OCI-LY7 (cell line): ENCODE measurements around the gene PRKCA. TPM values are rescaled to one million over a fixed set of nuclear protein-coding genes. Genes with fewer than 3 reads are reported as not detected.

Experiments used
- BruUV-seq: library from RNA; stranded (reverse); fragments of 400-500 nt; replicated peaks from 2 replicates; lab custom pipeline; 2021; lab: Mats Ljungman, UMichigan
- CTCF ChIA-PET: fragments of 300-600 bp; sonication (Branson Sonifier 250); formaldehyde crosslinking; loops from one replicate; lab custom pipeline; 2022; ENCODE audit warnings: antibody characterized with exemption; ENCODE audit not compliant: unreplicated experiment; lab: Charles Lee
- POLR2A ChIA-PET: fragments of 300-600 bp; sonication (Branson Sonifier 250); formaldehyde crosslinking; loops from one replicate; lab custom pipeline; 2022; ENCODE audit warnings: antibody characterized with exemption; lab: Charles Lee
- DNase-seq: peaks from one replicate; pipeline ENCODE4 v3.0.0-alpha.2; 2015; ENCODE audit warnings: low spot score
- H2AFZ ChIP-seq: fragments of 200-600 bp; sonication (generic), shearing (Covaris generic); 2 replicates; pipeline ENCODE4 v1.6.1; 2014; ENCODE audit warnings: mild to moderate bottlenecking, antibody characterized with exemption, low read length, moderate library complexity
- H3K27ac ChIP-seq: fragments of 200-600 bp; sonication (generic); 2 replicates; pipeline ENCODE4 v1.5.1; 2014; ENCODE audit warnings: mixed run types, low read depth, mild to moderate bottlenecking, moderate library complexity, low read length, inconsistent platforms; ENCODE audit not compliant: poor library complexity, severe bottlenecking
- H3K36me3 ChIP-seq: fragments of 200-600 bp; sonication (generic); 2 replicates; pipeline ENCODE4 v1.6.1; 2014; ENCODE audit warnings: mild to moderate bottlenecking, antibody characterized with exemption, low read length, moderate library complexity, mixed read lengths; ENCODE audit not compliant: insufficient read depth
- H3K4me1 ChIP-seq: fragments of 200-600 bp; sonication (generic); 2 replicates; pipeline ENCODE4 v1.5.1; 2014; ENCODE audit warnings: mild to moderate bottlenecking, low read length; ENCODE audit not compliant: insufficient read depth, poor library complexity, severe bottlenecking
- H3K4me2 ChIP-seq: fragments of 200-600 bp; sonication (generic); 2 replicates; pipeline ENCODE4 v1.6.1; 2014; ENCODE audit warnings: mild to moderate bottlenecking, low read length
- H3K4me3 ChIP-seq: fragments of 200-600 bp; sonication (generic); 2 replicates; pipeline ENCODE4 v1.5.1; 2014; ENCODE audit warnings: mild to moderate bottlenecking, low read depth, low read length; ENCODE audit not compliant: poor library complexity, severe bottlenecking
- H3K79me2 ChIP-seq: fragments of 200-600 bp; sonication (generic); 2 replicates; pipeline ENCODE4 v1.6.1; 2016; ENCODE audit warnings: low read depth, mild to moderate bottlenecking, low read length, moderate library complexity, mixed read lengths; ENCODE audit not compliant: insufficient read depth
- H3K9me2 ChIP-seq: fragments of 200-600 bp; sonication (generic); 2 replicates; pipeline ENCODE4 v1.6.1; 2016; ENCODE audit warnings: mild to moderate bottlenecking, low read length, mixed read lengths; ENCODE audit not compliant: insufficient read depth
- H3K9me3 ChIP-seq: fragments of 200-600 bp; sonication (generic); 2 replicates; pipeline ENCODE4 v1.6.1; 2014; ENCODE audit warnings: mild to moderate bottlenecking, mixed run types, low read length, mixed read lengths
- H4K20me1 ChIP-seq: fragments of 200-600 bp; sonication (generic); 2 replicates; pipeline ENCODE4 v1.6.1; 2014; ENCODE audit warnings: mild to moderate bottlenecking, antibody characterized with exemption, low read length, moderate library complexity, mixed read lengths; ENCODE audit not compliant: insufficient read depth
- CTCF ChIP-seq: fragments of 200-600 bp; sonication (generic); conservative IDR thresholded peaks from 2 replicates; pipeline ENCODE4 v1.5.1; 2014; ENCODE audit warnings: mild to moderate bottlenecking, antibody characterized with exemption, low read length, moderate library complexity, mixed read lengths
- EZH2phosphoT487 ChIP-seq: fragments of 200-600 bp; sonication (generic); IDR thresholded peaks from 2 replicates; pipeline ENCODE4 v1.6.1; 2018; ENCODE audit warnings: low read depth, borderline replicate concordance, mild to moderate bottlenecking, mixed run types, antibody characterized with exemption, low read length, moderate library complexity, mixed read lengths
- intact Hi-C: fragments of 100-400 bp; cut with micrococcal nuclease; formaldehyde crosslinking; loops from one replicate; pipeline ENCODE4 v1.10.0; 2022; ENCODE audit not compliant: unreplicated experiment
- total RNA-seq, 2 experiments: library from RNA; depleted of rRNA in 1 of 2; stranded (reverse); fragments of >200 nt in 1 of 2; shearing (Covaris generic) in 1 of 2; gene quantifications; 2 replicates each; pipeline ENCODE4 v1.2.3, GENCODE V29; 2014 to 2022

Gene PRKCA
- total RNA-seq, 2 experiments from 2014 or later, result 6.6 to 32.1 TPM

GRCh38 chr17:66277191-66277590, 25.2 kb upstream of the PRKCA start:
- Histone ChIP-seq H3K9me2 (no peaks in the 10 kb centered on the region), H3K4me2 (no peak overlapping the region), H3K27ac (no peak overlapping the region), H3K79me2 (no peaks in the 10 kb centered on the region), H2AFZ (no peak overlapping the region), H3K36me3 (no peaks in the 10 kb centered on the region), H3K4me3 (no peak overlapping the region), H4K20me1 (no peaks in the 10 kb centered on the region), H3K9me3 (no peaks in the 10 kb centered on the region), H3K4me1 (no peaks in the 10 kb centered on the region)
- BruUV-seq, result no TSS peak
- POLR2A ChIA-PET, result no interaction called here
- intact Hi-C loops, result no loop called here
- TF ChIP-seq CTCF, result no peak
- TF ChIP-seq EZH2phosphoT487, result no peak
- no peak for DNase-seq
- CTCF ChIA-PET, result no interaction called here

GRCh38 chr17:66281661-66282369, 20.6 kb upstream of the PRKCA start:
- Histone ChIP-seq H2AFZ (no peak overlapping the region), H3K79me2 (no peaks in the 10 kb centered on the region), H3K4me1 (no peaks in the 10 kb centered on the region), H3K27ac (no peak overlapping the region), H3K9me2 (no peaks in the 10 kb centered on the region), H3K9me3 (no peaks in the 10 kb centered on the region), H3K4me2 (no peak overlapping the region), H3K36me3 (no peaks in the 10 kb centered on the region), H4K20me1 (no peaks in the 10 kb centered on the region), H3K4me3 (no peak overlapping the region)
- no peak for TF ChIP-seq CTCF
- no peak for TF ChIP-seq EZH2phosphoT487
- no peak for DNase-seq
- BruUV-seq, result no TSS peak
- intact Hi-C loops, result no loop called here
- POLR2A ChIA-PET, result interaction anchor here (0.6 kb wide), 1 partner anchor 209 kb away, joined by 3 read pairs; no protein-coding TSS in a partner anchor
- CTCF ChIA-PET, result no interaction called here

GRCh38 chr17:66283296-66283934, 19.0 kb upstream of the PRKCA start:
- H3K9me3 ChIP-seq, result no peaks in the 10 kb centered on the region
- H3K27ac ChIP-seq, result no peak overlapping the region
- H3K4me1 ChIP-seq, result no peaks in the 10 kb centered on the region
- no peak for DNase-seq
- TF ChIP-seq EZH2phosphoT487, result no peak
- H3K79me2 ChIP-seq, result no peaks in the 10 kb centered on the region
- no peak overlapping the region for H3K4me2 ChIP-seq
- H2AFZ ChIP-seq, result no peak overlapping the region
- intact Hi-C loops, result no loop called here
- ChIA-PET POLR2A (interaction anchor here (0.6 kb wide), 2 partner anchors 33 to 416 kb away, joined by 3 to 4 read pairs; no protein-coding TSS in a partner anchor), CTCF (no interaction called here)
- H4K20me1 ChIP-seq, result no peaks in the 10 kb centered on the region
- H3K36me3 ChIP-seq, result no peaks in the 10 kb centered on the region
- no peaks in the 10 kb centered on the region for H3K9me2 ChIP-seq
- BruUV-seq, result no TSS peak
- H3K4me3 ChIP-seq, result no peak overlapping the region
